ENCODE results near the gene RPA3. TPM values are rescaled to one million over a fixed set of nuclear protein-coding genes. Genes with fewer than 3 reads are reported as not detected.
A peak's percentile ranks its signal among the peaks of the same experiment; 100 is the strongest.
"Not testable (repeated sequence)": the region's sequence is repeated elsewhere in the genome, so short reads cannot be mapped to it uniquely, and the experiment has no call there.

The RPA3 gene
- total RNA-seq, 1 donor, result 9.7 TPM

DNA sequence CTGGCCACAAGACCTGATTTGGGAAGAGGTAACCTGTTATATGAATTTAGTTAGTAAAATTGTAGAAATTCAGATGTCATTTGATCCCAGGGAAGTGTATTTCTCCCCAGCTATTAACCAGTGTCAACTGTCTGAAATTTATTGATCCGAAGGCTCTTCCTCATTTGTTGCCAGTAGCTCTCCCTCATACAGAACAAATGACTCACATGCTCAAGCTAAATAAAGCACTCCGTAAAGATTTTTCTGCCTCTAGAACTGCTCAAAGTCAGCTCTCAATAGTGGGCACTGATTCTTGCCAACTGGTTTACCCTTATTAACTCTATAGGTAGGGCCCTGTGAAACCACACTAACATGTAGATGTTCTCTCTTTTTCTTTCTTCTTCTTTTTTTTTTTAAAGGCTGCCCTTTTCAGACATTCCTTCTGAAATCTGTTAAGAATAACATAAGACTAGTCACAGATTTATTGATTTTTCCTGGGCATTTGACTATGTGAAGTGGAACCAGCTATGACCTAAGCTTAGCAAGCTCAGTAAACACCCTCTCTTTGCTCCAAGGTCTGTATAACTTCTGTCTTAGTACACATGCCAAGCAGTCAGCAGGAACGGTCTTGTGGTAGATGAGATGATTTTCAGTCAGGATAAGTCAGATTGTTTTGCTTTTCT lies 21.8 kb downstream of the RPA3 start:
- DNase-seq (ENCODE audit: low read depth in 2 of 3, low spot score in 2 of 3), result no peak

DNA sequence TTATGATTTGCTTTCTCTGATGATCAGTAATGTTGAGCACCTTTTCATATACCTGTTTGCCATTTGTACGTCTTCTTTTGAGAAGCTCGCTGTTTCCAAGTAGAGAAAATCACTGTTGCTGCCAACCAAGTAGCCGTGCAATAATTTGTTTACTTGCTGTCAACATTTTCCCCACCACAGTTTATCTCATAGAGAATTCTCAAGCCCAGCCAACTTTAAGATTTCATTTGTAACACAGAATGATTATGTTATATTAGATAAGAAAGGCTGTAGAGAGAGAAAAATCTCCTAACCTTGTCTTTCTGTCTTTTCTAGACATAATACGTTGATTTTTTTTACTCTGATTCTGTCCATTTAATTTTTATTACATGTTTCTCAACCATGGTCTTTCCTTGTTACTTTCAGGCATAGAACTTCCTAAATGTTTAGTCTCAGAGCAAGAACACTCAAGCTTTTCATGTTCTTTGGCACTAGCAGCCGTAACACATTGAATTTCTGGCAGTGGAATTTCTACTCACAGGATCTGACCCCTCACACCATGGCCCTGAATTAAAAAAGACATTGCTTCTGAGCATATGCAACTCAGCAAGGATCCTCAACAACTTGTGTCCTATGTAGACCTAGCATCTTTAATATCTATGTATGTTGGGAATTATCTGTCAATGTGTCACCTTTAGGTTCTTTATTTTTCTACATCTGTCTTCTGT lies 23.1 kb downstream of the RPA3 start:
- no peak for DNase-seq (ENCODE audit: low read depth in 2 of 3, low spot score in 2 of 3)

DNA sequence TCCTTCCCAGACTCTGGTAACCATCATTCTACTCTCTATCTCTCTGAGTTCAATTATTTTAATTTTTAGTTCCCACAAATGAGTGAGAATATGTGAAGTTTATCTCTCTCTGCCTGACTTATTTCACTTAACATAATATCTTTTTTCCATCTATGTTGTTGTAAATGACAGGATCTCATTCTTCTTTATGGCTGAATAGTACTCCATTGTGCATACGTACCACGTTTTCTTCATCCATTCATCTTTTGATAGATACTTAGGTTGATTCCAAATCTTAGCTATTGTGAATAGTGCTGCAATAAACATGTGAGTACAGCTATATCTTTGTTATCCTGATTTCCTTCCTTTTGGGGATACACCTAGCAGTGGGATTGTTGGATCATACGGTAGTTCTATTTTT lies 23.9 kb downstream of the RPA3 start:
- DNase-seq (ENCODE audit: low read depth in 2 of 3, low spot score in 2 of 3), result no peak

DNA sequence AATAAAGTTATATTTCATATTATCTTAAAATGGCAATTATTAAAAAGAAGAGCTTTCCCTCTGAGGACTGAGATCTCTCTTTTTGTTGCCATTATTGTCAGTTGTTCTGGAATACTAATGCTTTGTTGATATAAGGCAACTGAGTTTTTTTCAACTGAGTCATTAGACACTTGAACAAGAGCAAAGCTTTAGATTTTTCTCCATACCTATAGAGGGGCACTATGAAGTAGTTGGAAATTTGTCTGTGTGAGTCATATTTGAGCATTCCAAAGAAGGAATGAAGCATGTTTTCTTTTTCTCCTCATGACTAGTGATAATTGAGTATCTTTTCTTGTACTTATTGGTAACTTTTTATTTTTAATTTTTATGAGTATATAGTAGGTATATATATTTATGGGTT lies 24.5 kb downstream of the RPA3 start:
- DNase-seq (ENCODE audit: low read depth in 2 of 3, low spot score in 2 of 3), result no peak

DNA sequence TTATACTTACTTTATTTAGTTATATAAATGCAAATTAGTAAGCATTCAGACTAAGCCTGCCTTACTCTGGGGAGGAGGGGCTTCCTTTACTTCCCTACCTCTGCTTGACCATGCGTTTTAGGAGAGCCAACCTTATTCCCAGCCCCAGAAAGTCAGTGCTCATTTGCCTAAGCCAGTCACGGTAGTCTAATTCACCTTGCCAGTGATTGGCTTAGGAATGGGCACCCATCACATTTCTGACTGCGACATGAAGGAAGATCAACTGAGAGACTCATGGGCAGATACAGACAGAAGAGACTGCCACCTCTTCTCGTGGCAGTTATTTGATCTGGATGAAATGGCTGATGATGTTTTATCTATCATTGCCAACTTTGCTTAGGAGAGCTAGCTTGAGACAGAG lies 29.5 kb downstream of the RPA3 start:
- DNase-seq (ENCODE audit: low read depth in 2 of 3, low spot score in 2 of 3), result no peak

DNA sequence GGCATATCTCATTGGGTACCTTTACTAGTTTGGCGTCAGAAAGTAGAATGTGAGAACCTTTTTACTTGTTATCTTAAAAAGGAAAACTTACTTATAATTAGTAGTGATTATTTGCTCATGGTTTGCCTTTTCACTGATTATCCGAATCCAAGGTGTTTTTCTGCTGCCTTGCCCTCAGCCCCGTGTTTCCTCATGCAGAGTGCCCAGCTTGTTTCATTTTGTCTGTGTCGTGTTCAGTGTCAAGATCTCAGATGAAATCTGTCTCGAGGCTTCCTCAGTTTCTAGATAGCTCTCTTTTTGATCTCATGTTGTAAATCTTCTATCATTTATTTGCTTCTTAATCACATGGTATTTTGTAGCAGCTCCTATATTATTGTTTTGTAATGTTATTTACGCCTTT lies 30.1 kb downstream of the RPA3 start:
- no peak for DNase-seq (ENCODE audit: low read depth in 2 of 3, low spot score in 2 of 3)

DNA sequence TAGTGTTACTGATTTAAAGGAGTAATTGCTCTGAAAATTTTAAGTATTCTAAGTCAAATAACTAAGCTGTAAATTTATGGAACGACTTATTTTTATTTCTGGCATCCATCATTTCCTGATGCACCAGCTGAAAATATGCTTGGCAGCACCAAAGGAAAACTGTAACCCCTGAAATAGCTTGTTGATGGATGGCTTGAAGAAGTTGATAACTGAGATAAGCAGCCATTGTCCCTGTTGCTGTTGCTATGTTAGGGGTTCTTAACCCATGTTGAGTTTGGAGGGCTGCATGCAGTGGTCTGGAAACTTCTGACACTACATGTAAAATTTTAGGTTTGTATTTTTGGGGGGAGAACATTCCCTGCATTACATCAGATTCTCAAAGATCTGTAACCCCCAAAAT lies 30.6 kb downstream of the RPA3 start:
- DNase-seq (ENCODE audit: low read depth in 2 of 3, low spot score in 2 of 3), result no peak

DNA sequence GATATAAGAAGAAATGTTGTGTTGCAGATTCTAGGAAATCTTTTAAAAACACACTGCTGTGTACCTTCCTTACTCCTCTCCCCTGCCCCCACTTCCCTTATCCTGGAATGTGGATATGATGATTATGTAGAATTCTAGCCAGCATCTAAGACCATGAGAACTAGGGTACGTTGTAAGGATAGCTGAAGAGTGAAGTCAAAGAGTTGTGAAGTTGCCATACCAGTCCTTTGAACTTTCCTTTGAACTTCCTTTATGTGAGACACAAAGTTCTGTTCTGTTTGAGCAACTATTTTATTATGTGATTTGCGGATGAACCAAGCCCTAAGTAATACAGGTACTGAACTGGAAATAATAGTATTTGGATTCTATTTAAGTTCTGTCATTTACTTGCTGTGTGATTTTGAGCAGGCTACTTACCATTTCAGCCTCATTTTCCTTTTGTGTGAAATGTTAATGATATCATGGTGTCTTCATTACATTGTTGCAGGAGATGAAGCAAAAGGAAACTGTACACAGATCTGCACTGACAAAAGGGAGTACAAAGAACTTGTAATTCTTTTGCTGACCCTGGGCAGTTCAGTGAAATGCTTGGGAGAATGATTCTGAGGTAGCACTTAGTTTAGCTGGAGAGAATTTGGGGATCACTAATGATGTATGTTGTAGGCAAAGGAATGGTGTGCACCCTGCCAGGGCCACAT lies 31.4 kb downstream of the RPA3 start:
- no peak for DNase-seq (ENCODE audit: low read depth in 2 of 3, low spot score in 2 of 3)

DNA sequence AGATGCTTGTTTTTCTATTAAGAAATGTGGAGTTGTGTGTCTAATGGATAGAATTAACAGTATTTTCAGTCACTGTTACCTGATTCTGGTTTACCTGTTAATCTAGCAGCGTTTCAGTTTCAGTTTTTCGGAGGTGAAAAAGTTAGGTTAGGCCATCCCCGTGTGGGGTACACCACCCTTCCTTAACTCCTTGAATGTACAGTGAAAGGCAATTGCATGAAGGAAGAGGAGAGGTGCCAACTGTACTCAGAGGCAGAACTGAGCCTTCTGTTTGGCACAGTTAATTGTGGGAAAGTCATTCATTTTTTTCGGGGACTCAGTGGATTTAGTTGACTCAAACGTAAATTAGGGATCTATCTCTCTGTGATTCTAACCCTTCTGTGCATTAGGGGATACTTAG lies 35.5 kb downstream of the RPA3 start:
- DNase-seq (ENCODE audit: low read depth in 2 of 3, low spot score in 2 of 3), result no peak

DNA sequence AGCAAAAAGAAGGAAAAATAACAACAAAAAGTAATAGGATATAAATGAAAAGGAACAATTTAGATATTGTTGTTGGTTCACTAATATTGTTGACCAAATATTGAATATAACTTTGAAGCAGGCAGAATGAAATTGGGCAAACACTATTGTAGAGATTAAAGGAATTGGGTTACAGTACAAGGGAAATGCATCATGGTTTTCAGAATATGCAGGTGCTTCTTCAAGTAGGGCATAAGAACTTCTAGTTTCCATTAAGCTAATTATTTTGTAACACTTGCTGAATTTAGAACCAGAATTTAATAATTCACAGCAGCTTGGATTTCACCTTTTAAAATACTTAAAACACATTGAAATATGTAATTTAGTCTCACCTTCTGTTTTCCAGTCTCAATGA lies 36.5 kb downstream of the RPA3 start:
- no peak for DNase-seq (ENCODE audit: low read depth in 2 of 3, low spot score in 2 of 3)

DNA sequence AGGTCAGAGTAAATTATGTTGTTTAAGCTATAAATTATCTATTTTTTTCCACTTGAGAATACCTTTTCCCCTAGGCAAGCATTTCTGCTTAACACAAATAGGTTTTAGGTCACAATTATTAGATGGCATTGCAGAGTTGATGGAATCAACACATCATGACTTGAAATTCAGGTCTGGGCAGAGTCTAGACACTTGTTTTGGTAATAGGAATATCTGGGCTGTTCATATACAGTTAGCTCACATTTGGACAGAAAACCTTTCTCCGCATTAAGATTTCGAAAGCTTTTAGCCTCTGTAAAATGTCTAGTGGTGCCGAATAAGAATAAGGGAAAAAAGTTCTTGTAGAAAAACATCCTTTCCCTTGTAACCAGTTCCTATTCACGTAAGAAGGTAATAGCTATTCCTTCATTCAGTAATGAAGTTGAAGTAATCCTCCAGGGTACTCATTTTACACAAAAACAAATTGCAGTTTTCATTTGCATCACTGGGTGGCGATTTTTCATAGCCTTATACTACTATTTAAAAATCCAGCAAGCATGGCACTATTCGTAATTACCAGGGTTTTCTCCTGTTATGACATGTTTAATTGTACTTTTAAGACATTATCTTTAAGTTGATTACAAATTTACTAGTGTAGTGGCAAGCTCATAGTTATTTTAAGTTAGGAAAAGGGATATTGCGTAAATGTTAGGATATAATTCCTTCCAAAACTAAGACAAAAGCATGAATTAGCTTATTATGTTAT lies 37.0 kb downstream of the RPA3 start:
- DNase-seq (ENCODE audit: low read depth in 2 of 3, low spot score in 2 of 3), result peak; percentile 18 to 87 (median 74)

DNA sequence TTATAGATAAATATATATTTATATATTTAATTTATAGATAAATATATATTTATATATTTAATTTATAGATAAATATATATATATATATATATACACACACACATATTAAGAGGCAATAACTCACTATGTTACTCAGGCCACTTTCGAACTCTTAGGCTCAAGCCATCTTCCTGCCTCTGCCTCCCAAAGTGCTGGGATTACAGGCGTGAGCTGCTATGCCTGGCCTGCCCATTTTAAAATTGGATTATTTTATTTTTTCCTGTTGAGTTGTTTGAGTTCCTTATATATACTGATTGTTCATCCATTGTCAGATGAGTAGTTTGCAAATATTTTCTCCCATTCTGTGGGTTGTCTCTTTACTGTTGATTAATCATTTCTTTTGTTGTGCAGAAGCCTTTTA lies 38.8 kb downstream of the RPA3 start:
- not testable (repeated sequence) for DNase-seq (ENCODE audit: low read depth in 2 of 3, low spot score in 2 of 3)

DNA sequence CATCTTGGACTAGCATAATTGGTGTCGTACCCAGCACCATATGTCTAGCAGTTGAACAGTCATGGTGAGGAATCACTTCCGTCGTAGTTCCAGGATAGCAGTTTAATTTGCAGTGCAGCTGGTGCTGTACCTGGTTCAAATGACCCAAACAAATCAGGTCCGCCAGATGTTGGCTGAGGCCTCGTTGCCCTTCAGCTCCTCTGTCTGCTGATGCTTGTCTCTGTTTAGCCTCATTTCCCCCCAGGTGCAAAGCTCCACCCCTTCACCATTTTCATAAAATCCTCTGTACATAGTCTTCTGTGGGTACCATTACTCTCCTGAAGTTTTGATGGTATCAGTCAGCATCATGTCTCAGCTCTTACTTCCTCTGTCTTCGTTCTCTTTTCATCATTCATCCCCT lies 42.7 kb downstream of the RPA3 start:
- DNase-seq (ENCODE audit: low read depth in 2 of 3, low spot score in 2 of 3), result no peak

DNA sequence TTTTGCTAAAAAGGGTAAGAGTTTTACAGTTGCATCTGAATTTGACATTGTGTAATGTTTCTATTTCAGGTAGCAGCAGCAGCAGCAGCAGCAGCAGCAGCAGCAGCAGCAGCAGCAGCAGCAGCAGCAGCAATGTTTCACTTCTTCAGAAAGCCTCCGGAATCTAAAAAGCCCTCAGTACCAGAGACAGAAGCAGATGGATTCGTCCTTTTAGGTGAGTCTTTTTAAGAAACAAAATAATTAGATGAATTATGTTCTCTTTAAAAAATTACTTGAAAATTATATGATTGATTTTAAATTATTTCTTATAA lies 45.2 kb downstream of the RPA3 start:
- DNase-seq (ENCODE audit: low read depth in 2 of 3, low spot score in 2 of 3), result no peak

DNA sequence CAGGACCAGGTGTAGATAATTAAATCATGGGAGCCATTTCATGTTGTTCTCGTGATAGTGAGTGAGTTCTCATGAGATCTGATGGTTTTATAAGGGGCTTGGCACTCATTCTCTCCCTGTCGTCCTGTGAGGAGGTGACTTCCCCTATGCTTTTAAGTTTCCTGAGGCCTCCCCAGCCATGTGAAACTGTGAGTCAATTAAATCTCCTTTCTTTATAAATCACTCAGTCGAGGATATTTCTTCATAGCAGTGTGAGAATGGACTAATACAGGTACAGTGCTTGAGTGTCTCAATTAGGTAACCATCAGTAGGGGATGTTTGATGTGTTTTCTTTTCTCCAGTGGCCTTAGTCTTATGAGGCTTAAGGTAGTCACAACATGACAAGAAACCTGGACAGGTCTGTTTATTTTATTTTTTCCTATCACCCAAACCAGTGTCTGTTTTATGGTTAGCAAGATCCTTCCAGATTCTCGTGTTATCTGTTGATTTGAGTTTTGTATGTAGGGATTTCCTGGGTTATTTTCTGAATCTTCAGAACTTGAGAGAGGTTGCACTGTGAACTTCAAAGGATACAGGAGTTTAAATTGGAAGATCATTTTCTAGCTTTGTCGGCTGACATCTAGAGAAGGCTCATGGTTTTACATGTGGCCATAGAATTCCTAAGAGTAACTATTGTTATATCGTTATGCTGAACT lies 45.7 kb downstream of the RPA3 start:
- DNase-seq (ENCODE audit: low read depth in 2 of 3, low spot score in 2 of 3), result no peak

DNA sequence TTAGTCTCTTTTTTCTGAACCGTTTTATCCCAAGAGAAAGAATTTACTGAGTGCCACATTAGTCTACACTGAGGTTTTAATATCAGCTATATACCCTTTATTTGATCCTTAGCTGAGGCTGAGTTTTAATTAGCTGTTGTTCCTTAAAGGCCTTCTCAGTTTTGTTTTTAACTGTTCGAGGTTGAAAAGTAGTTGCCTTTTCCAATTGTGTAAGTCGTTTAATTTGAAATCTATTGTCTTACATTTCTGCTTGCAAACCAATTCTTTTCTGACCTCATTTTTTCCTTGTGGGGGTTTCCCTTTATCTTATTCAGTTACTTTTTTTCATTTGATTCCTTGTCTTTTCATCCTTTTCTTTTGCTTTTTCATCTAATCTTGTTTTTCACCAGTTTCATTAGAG lies 47.0 kb downstream of the RPA3 start:
- DNase-seq (ENCODE audit: low read depth in 2 of 3, low spot score in 2 of 3), result no peak

DNA sequence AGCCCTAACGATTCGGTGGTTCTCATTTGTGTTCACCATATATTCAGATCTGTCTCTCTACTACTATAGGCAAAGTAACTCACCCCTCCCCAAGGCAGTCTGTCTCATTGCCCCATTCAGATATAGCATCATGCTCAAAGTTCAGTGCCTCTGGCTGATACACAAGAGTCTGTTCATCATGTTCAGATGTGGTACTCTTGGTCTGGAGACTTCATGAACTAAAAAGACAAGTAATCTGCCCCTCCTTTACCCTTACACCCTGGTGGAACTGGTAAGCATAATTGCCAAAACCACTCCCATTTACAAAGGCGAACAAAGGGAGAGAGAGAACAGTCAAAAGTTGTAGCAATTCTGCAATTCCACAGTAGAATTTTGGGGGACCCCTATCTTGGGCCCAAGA lies 47.9 kb downstream of the RPA3 start:
- DNase-seq (ENCODE audit: low read depth in 2 of 3, low spot score in 2 of 3), result no peak

DNA sequence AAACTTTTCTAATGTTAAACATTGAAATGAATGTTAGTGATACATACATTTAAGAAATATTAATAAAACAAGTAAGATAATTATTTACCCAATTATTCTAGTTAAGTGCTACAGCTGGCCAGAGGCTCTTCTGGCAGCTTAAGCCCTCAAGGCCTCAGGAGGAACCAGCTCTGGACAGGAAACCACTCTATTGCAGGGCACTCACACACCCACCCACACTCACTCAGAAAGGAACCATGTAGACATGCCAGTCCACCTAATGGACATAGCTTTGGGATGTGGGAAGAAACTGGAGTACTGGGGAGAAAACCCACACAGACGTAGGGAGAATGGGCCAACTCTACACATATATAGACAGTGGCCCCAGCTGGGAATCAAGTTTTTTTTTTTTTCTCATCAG lies 49.7 kb downstream of the RPA3 start:
- no peak for DNase-seq (ENCODE audit: low read depth in 2 of 3, low spot score in 2 of 3)

DNA sequence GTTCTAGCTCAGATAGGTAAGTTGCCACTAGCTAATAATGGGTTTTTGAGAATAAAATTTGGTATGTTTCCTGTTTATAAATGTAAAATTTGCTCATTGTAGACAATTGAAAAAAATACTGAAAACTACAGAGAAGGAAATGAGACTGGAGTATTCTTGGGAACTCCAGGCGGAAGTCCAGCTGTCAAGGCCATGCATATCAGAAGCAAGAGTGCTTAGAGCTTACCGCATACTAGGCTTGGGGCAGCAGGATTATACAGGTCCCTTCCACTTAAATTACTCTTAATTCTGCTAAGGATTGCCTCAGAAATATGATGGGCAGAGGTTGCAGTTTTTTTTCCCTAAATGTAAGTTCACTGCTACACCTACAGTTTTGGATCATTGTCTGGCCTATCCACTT lies 51.2 kb downstream of the RPA3 start:
- DNase-seq (ENCODE audit: low read depth in 2 of 3, low spot score in 2 of 3), result no peak

DNA sequence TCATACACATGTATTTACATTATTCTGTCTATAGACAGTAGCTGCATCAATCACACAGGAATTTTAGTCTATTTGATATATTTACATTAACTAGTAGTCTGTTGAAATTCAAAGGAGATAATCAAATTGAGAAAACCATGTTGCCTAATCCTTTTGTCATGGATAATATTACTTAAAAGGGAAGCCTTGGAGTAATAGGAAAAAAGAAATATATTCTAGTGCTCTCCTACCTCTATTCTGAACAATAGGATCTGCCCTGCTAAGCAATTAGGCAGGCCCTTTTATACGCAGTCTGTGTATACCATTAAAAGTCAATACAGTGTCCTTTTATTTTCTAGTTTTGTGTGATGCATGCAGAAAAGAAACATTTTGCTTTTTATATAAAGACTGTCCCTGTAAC lies 53.4 kb downstream of the RPA3 start:
- no peak for DNase-seq (ENCODE audit: low read depth in 2 of 3, low spot score in 2 of 3)

DNA sequence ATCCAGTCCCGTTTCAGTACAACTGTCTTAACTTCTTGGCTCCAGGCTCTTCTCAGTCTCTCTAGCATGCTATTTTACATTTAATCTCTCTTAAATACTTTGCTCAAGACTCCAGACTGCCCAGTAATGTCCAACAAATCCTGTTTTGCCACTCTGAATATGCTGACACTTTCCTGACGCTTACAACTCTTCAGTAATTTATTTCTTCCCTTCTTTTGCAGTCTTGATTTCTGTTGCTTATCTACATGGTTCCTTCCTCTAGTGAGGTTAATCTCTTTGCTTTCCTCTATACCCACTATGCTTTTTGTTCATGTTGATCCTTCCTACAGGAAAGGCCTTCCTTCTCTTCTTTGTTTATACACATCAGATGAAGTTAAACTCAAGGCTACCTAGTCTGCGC lies 54.1 kb downstream of the RPA3 start:
- DNase-seq (ENCODE audit: low read depth in 2 of 3, low spot score in 2 of 3), result no peak

All from hematopoietic multipotent progenitor cell (in vitro differentiated cells).